22Rv1 (cell line): ENCODE results near the gene RNF150.

ENCODE experiments used
- ZFX ChIP-seq: fragments of 450-650 bp; IDR thresholded peaks from 2 replicates; pipeline ENCODE4 v1.6.1; 2017; ENCODE audit warnings: antibody characterized with exemption, borderline replicate concordance
- TF ChIP-seq, protein P1 (sequence below): fragments of 450-650 bp; IDR thresholded peaks from 2 replicates; pipeline ENCODE4 v1.5.1; 2017; ENCODE audit warnings: mild to moderate bottlenecking

DNA sequence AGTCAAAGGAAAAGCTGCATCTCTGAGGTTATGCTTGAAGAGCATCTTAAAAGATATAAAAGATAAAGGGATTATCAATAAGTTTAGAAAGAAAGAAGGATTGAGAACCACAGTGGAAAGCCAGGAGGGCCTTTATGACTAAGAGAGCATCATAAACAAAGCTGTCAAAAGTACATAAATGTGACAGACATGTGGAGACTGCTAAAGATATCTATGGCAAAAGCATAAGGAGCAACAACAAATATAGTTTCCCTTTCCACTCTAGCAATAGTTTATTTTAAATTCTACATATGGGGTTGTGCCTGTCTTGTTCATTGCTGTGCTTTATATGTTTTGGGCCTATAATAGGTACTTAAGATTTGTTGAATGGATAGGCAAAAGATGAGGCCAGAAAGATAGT, 97.3 kb downstream of the RNF150 start:
- TF ChIP-seq, protein P1, sequence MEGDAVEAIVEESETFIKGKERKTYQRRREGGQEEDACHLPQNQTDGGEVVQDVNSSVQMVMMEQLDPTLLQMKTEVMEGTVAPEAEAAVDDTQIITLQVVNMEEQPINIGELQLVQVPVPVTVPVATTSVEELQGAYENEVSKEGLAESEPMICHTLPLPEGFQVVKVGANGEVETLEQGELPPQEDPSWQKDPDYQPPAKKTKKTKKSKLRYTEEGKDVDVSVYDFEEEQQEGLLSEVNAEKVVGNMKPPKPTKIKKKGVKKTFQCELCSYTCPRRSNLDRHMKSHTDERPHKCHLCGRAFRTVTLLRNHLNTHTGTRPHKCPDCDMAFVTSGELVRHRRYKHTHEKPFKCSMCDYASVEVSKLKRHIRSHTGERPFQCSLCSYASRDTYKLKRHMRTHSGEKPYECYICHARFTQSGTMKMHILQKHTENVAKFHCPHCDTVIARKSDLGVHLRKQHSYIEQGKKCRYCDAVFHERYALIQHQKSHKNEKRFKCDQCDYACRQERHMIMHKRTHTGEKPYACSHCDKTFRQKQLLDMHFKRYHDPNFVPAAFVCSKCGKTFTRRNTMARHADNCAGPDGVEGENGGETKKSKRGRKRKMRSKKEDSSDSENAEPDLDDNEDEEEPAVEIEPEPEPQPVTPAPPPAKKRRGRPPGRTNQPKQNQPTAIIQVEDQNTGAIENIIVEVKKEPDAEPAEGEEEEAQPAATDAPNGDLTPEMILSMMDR: no peak
- TF ChIP-seq ZFX: no peak
